GM12801 (cell line): ENCODE results near the gene RER1.

Experiments used
- CTCF ChIP-seq: IDR thresholded peaks from one replicate; pipeline ENCODE4 v1.5.1; 2011; ENCODE audit warnings: control low read depth; ENCODE audit not compliant: insufficient read length; ENCODE audit errors: extremely low read depth

RER1 gene

GRCh38 chr1:2437617-2438016, 46.0 kb downstream of the RER1 start:
- no peak for TF ChIP-seq CTCF

- no peak for TF ChIP-seq CTCF
Measured at GRCh38 chr1:2438038-2438437, 46.4 kb downstream of the RER1 start.

GRCh38 chr1:2438641-2439040, 47.0 kb downstream of the RER1 start:
- TF ChIP-seq CTCF = no peak

- TF ChIP-seq CTCF = no peak
Measured at GRCh38 chr1:2439369-2439768, 47.7 kb downstream of the RER1 start.

GRCh38 chr1:2441746-2442145, 50.1 kb downstream of the RER1 start:
- TF ChIP-seq CTCF = no peak

GRCh38 chr1:2442661-2443060, 51.0 kb downstream of the RER1 start:
- no peak for TF ChIP-seq CTCF

- TF ChIP-seq CTCF = no peak
Measured at GRCh38 chr1:2443277-2444137, 51.9 kb downstream of the RER1 start.

GRCh38 chr1:2444138-2444591, 52.5 kb downstream of the RER1 start:
- TF ChIP-seq CTCF = no peak
